GM23338 (cell line): ENCODE measurements around the gene CD19. TPM values are rescaled to one million over a fixed set of nuclear protein-coding genes. Genes with fewer than 3 reads are reported as not detected.

ENCODE experiments used
- ATAC-seq: fragments of 200-7000 bp; cut with Tn5 transposase; 3 replicates; pipeline ENCODE4 v1.9.1; 2020
- DNase-seq: peaks from one replicate; pipeline ENCODE4 v3.0.0-alpha.2; 2015; ENCODE audit warnings: low spot score
- H2AFZ ChIP-seq: fragments of 200-600 bp; sonication (generic); 2 replicates; pipeline ENCODE4 v1.8.0; 2016; ENCODE audit warnings: antibody characterized with exemption, mild to moderate bottlenecking, moderate library complexity
- H3F3A ChIP-seq: fragments of 200-600 bp; sonication (generic); replicated peaks from 2 replicates; pipeline ENCODE4 v1.8.0; 2017; ENCODE audit warnings: antibody characterized with exemption, mixed run types, low read depth
- H3K27ac ChIP-seq: fragments of 200-600 bp; sonication (generic); 2 replicates; pipeline ENCODE4 v1.6.1; 2016; ENCODE audit warnings: low read depth
- H3K27me3 ChIP-seq: fragments of 200-600 bp; sonication (generic); 2 replicates; pipeline ENCODE4 v1.8.0; 2016; ENCODE audit warnings: mild to moderate bottlenecking, mixed run types, moderate library complexity; ENCODE audit not compliant: insufficient read depth
- H3K36me3 ChIP-seq: fragments of 200-600 bp; sonication (generic); 2 replicates; pipeline ENCODE4 v1.8.0; 2016; ENCODE audit warnings: mild to moderate bottlenecking; ENCODE audit not compliant: insufficient read depth
- H3K4me1 ChIP-seq: fragments of 200-600 bp; sonication (generic); 2 replicates; pipeline ENCODE4 v1.8.0; 2016; ENCODE audit warnings: mild to moderate bottlenecking, moderate library complexity; ENCODE audit not compliant: insufficient read depth
- H3K4me2 ChIP-seq: fragments of 200-600 bp; sonication (generic); 2 replicates; pipeline ENCODE4 v1.7.1; 2017; ENCODE audit warnings: mixed run types
- H3K4me3 ChIP-seq: fragments of 200-600 bp; sonication (generic); 2 replicates; pipeline ENCODE4 v1.6.1; 2016; ENCODE audit warnings: mixed run types
- H3K79me2 ChIP-seq: fragments of 200-600 bp; sonication (generic); replicated peaks from 2 replicates; pipeline ENCODE4 v1.8.0; 2017; ENCODE audit warnings: mild to moderate bottlenecking; ENCODE audit not compliant: insufficient read depth
- H3K9me2 ChIP-seq: fragments of 200-600 bp; sonication (generic); 2 replicates; pipeline ENCODE4 v1.8.0; 2017; ENCODE audit not compliant: insufficient read depth
- H4K20me1 ChIP-seq: fragments of 200-600 bp; sonication (generic); replicated peaks from 2 replicates; pipeline ENCODE4 v1.8.0; 2017; ENCODE audit warnings: mild to moderate bottlenecking; ENCODE audit not compliant: insufficient read depth
- H3K27ac Mint-ChIP-seq: 2 replicates; pipeline ENCODE4 v1.8.0; 2020; ENCODE audit warnings: inconsistent platforms, mild to moderate bottlenecking, moderate library complexity, mixed read lengths
- H3K27me3 Mint-ChIP-seq: 3 replicates; pipeline ENCODE4 v1.8.0; 2022; ENCODE audit warnings: low read depth, mild to moderate bottlenecking, moderate library complexity, mixed read lengths, inconsistent platforms; ENCODE audit not compliant: insufficient read depth, poor library complexity
- H3K36me3 Mint-ChIP-seq: 3 replicates; pipeline ENCODE4 v1.8.0; 2021; ENCODE audit warnings: low read depth, mild to moderate bottlenecking, inconsistent platforms, moderate library complexity, mixed read lengths
- H3K4me1 Mint-ChIP-seq: 3 replicates; pipeline ENCODE4 v1.8.0; 2020; ENCODE audit warnings: mild to moderate bottlenecking, inconsistent platforms, mixed read lengths
- H3K4me3 Mint-ChIP-seq: 3 replicates; pipeline ENCODE4 v1.8.0; 2021; ENCODE audit warnings: moderate library complexity, mild to moderate bottlenecking, inconsistent platforms, mixed read lengths
- H3K9me3 Mint-ChIP-seq: 3 replicates; pipeline ENCODE4 v1.8.0; 2020; ENCODE audit warnings: moderate library complexity, mild to moderate bottlenecking, inconsistent platforms, mixed read lengths
- CREB1 ChIP-seq: fragments of 250-450 bp; sonication (Bioruptor Pico); IDR thresholded peaks from 2 replicates; pipeline ENCODE4 v1.5.0; 2020; ENCODE audit warnings: low read depth, mild to moderate bottlenecking, moderate library complexity
- EZH2 ChIP-seq: fragments of 200-600 bp; sonication (generic); IDR thresholded peaks from one replicate; pipeline ENCODE4 v1.8.0; 2017; ENCODE audit warnings: antibody characterized with exemption, mild to moderate bottlenecking, low read depth; ENCODE audit not compliant: unreplicated experiment
- EZH2phosphoT487 ChIP-seq: fragments of 200-600 bp; sonication (generic); IDR thresholded peaks from one replicate; pipeline ENCODE4 v1.8.1; 2018; ENCODE audit warnings: antibody characterized with exemption; ENCODE audit not compliant: unreplicated experiment
- JUNB ChIP-seq: IDR thresholded peaks from one replicate; pipeline ENCODE4 v1.6.1; 2016; ENCODE audit warnings: antibody characterized with exemption; ENCODE audit not compliant: unreplicated experiment
- NANOG ChIP-seq: IDR thresholded peaks from 2 replicates; pipeline ENCODE4 v1.6.1; 2016; ENCODE audit warnings: antibody characterized with exemption, borderline replicate concordance
- POLR2AphosphoS5 ChIP-seq: IDR thresholded peaks from 2 replicates; pipeline ENCODE4 v1.6.1; 2016; ENCODE audit warnings: antibody characterized with exemption, low read depth
- STAT1 ChIP-seq: IDR thresholded peaks from one replicate; pipeline ENCODE4 v1.6.1; 2016; ENCODE audit warnings: antibody characterized with exemption; ENCODE audit not compliant: unreplicated experiment
- ZNF114 ChIP-seq: fragments of 250-450 bp; sonication (Bioruptor Pico); IDR thresholded peaks from 2 replicates; pipeline ENCODE4 v1.5.0; 2020; ENCODE audit warnings: mild to moderate bottlenecking, moderate library complexity
- ZNF331 ChIP-seq: fragments of 250-450 bp; sonication (Bioruptor Pico); IDR thresholded peaks from 2 replicates; pipeline ENCODE4 v1.5.0; 2020; ENCODE audit warnings: low read depth, mild to moderate bottlenecking, moderate library complexity
- polyA plus RNA-seq: library from polyadenylated mRNA; unstranded; fragments of >200 nt; fragmentation: Nextera tagmentation; extraction: Ambion mirVana; gene quantifications from 2 replicates; pipeline ENCODE4 v1.2.1, GENCODE V29; 2016
- total RNA-seq: library from RNA; depleted of rRNA; stranded (reverse); fragments of >200 nt; shearing (Covaris generic); gene quantifications from 2 replicates; pipeline ENCODE4 v1.2.3, GENCODE V29; 2014
- TF ChIP-seq, protein P1 (sequence below), 2 experiments: fragments of 200-600 bp in 1 of 2; sonication (generic) in 1 of 2; conservative IDR thresholded peaks; 2 replicates each; pipeline versions ENCODE4 v1.5.1 to v1.6.1; 2016 to 2017; ENCODE audit warnings: antibody characterized with exemption in 2 of 2, low read depth in 2 of 2, mild to moderate bottlenecking in 2 of 2, moderate library complexity in 1 of 2
- TF ChIP-seq, protein P2 (sequence below): fragments of 250-450 bp; sonication (Bioruptor Pico); IDR thresholded peaks from 2 replicates; pipeline ENCODE4 v1.5.0; 2020; ENCODE audit warnings: mild to moderate bottlenecking, moderate library complexity
- TF ChIP-seq, protein P3 (sequence below): IDR thresholded peaks from 2 replicates; pipeline ENCODE4 v1.6.1; 2016; ENCODE audit warnings: antibody characterized with exemption
- TF ChIP-seq, protein P4 (sequence below): IDR thresholded peaks from one replicate; pipeline ENCODE4 v1.6.1; 2018; ENCODE audit warnings: antibody characterized with exemption; ENCODE audit not compliant: unreplicated experiment

CD19 gene
- total and polyA plus RNA-seq, 2 experiments from 2014 or later, result 0.83 to 1.9 TPM

DNA sequence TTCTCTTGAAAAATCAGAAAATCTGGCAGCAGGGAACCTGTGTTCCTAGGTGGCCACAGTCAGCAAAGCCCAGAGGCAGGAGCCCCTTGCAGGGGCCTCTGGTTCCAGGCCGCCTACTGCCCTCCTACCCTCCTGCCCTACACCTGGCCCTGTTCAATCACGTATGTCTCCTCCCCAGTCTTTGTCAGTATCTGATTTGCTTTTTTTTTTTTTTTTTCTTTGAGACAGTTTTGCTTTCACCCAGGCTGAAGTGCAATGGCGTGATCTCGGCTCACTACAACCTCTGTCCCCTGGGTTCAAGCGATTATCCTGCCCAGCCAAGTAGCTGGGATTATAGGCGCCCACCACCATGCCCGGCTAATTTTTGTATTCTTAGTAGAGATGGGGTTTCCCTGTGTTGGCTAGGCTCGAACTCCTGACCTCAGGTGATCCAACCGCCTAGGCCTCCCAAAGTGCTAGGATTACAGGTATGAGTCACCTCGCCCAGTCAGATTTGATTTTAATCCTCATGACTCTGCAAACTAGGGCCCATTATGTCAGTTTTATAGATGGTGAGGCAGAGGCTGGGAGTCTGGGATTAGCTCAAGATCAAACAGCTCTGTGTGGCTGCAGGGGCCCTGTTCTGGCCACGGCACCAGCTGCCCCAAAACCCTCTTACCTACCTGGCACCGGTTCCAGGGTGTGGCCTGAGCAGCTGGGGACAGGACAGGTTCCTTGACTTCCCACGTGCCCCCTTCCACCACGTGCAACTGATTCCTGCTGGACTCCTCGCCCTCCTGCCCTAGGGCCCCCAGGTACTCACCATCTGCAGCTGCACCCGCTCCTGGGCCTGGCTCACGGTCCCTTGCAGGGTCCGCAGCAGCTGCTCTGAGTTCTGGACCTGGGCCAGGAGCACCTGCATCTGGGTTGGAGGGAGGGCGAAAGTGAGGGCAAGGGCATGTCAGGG, 21.4 kb upstream of the CD19 start:
- H3K4me2 ChIP-seq, result no peak overlapping the region
- H3K9me3 Mint-ChIP-seq, result no peaks in the 10 kb centered on the region
- no peaks in the 10 kb centered on the region for H3F3A ChIP-seq
- H3K4me3 ChIP-seq, result no peak overlapping the region
- no peak overlapping the region for H3K4me3 Mint-ChIP-seq
- no peaks in the 10 kb centered on the region for H4K20me1 ChIP-seq
- no peaks in the 10 kb centered on the region for H3K4me1 ChIP-seq
- no peak overlapping the region for H3K27ac ChIP-seq
- no peaks in the 10 kb centered on the region for H3K79me2 ChIP-seq
- no peak overlapping the region for H3K27ac Mint-ChIP-seq
- H3K9me2 ChIP-seq, result no peaks in the 10 kb centered on the region
- DNase-seq, result no peak
- H3K27me3 ChIP-seq, result no peaks in the 10 kb centered on the region
- TF ChIP-seq POLR2AphosphoS5 (no peak), EZH2phosphoT487 (no peak), ZNF331 (CRISPR knock-in tag) (no peak), EZH2 (no peak), STAT1 (no peak), ZNF114 (CRISPR knock-in tag) (no peak), CREB1 (CRISPR knock-in tag) (no peak), NANOG (no peak), JUNB (no peak)
- TF ChIP-seq, protein P1, sequence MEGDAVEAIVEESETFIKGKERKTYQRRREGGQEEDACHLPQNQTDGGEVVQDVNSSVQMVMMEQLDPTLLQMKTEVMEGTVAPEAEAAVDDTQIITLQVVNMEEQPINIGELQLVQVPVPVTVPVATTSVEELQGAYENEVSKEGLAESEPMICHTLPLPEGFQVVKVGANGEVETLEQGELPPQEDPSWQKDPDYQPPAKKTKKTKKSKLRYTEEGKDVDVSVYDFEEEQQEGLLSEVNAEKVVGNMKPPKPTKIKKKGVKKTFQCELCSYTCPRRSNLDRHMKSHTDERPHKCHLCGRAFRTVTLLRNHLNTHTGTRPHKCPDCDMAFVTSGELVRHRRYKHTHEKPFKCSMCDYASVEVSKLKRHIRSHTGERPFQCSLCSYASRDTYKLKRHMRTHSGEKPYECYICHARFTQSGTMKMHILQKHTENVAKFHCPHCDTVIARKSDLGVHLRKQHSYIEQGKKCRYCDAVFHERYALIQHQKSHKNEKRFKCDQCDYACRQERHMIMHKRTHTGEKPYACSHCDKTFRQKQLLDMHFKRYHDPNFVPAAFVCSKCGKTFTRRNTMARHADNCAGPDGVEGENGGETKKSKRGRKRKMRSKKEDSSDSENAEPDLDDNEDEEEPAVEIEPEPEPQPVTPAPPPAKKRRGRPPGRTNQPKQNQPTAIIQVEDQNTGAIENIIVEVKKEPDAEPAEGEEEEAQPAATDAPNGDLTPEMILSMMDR (conservative IDR thresholded peaks at IDR 0.05; ENCODE audit: low read depth in 2 of 2), result no peak
- TF ChIP-seq, protein P2, sequence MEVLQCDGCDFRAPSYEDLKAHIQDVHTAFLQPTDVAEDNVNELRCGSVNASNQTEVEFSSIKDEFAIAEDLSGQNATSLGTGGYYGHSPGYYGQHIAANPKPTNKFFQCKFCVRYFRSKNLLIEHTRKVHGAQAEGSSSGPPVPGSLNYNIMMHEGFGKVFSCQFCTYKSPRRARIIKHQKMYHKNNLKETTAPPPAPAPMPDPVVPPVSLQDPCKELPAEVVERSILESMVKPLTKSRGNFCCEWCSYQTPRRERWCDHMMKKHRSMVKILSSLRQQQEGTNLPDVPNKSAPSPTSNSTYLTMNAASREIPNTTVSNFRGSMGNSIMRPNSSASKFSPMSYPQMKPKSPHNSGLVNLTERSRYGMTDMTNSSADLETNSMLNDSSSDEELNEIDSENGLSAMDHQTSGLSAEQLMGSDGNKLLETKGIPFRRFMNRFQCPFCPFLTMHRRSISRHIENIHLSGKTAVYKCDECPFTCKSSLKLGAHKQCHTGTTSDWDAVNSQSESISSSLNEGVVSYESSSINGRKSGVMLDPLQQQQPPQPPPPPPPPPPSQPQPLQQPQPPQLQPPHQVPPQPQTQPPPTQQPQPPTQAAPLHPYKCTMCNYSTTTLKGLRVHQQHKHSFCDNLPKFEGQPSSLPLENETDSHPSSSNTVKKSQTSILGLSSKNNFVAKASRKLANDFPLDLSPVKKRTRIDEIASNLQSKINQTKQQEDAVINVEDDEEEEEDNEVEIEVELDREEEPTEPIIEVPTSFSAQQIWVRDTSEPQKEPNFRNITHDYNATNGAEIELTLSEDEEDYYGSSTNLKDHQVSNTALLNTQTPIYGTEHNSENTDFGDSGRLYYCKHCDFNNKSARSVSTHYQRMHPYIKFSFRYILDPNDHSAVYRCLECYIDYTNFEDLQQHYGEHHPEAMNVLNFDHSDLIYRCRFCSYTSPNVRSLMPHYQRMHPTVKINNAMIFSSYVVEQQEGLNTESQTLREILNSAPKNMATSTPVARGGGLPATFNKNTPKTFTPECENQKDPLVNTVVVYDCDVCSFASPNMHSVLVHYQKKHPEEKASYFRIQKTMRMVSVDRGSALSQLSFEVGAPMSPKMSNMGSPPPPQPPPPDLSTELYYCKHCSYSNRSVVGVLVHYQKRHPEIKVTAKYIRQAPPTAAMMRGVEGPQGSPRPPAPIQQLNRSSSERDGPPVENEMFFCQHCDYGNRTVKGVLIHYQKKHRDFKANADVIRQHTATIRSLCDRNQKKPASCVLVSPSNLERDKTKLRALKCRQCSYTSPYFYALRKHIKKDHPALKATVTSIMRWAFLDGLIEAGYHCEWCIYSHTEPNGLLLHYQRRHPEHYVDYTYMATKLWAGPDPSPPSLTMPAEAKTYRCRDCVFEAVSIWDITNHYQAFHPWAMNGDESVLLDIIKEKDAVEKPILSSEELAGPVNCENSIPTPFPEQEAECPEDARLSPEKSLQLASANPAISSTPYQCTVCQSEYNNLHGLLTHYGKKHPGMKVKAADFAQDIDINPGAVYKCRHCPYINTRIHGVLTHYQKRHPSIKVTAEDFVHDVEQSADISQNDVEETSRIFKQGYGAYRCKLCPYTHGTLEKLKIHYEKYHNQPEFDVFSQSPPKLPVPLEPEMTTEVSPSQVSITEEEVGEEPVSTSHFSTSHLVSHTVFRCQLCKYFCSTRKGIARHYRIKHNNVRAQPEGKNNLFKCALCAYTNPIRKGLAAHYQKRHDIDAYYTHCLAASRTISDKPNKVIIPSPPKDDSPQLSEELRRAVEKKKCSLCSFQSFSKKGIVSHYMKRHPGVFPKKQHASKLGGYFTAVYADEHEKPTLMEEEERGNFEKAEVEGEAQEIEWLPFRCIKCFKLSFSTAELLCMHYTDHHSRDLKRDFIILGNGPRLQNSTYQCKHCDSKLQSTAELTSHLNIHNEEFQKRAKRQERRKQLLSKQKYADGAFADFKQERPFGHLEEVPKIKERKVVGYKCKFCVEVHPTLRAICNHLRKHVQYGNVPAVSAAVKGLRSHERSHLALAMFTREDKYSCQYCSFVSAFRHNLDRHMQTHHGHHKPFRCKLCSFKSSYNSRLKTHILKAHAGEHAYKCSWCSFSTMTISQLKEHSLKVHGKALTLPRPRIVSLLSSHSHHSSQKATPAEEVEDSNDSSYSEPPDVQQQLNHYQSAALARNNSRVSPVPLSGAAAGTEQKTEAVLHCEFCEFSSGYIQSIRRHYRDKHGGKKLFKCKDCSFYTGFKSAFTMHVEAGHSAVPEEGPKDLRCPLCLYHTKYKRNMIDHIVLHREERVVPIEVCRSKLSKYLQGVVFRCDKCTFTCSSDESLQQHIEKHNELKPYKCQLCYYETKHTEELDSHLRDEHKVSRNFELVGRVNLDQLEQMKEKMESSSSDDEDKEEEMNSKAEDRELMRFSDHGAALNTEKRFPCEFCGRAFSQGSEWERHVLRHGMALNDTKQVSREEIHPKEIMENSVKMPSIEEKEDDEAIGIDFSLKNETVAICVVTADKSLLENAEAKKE (CRISPR knock-in tag), result no peak
- TF ChIP-seq, protein P3, sequence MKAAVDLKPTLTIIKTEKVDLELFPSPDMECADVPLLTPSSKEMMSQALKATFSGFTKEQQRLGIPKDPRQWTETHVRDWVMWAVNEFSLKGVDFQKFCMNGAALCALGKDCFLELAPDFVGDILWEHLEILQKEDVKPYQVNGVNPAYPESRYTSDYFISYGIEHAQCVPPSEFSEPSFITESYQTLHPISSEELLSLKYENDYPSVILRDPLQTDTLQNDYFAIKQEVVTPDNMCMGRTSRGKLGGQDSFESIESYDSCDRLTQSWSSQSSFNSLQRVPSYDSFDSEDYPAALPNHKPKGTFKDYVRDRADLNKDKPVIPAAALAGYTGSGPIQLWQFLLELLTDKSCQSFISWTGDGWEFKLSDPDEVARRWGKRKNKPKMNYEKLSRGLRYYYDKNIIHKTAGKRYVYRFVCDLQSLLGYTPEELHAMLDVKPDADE, result no peak
- TF ChIP-seq, protein P4, sequence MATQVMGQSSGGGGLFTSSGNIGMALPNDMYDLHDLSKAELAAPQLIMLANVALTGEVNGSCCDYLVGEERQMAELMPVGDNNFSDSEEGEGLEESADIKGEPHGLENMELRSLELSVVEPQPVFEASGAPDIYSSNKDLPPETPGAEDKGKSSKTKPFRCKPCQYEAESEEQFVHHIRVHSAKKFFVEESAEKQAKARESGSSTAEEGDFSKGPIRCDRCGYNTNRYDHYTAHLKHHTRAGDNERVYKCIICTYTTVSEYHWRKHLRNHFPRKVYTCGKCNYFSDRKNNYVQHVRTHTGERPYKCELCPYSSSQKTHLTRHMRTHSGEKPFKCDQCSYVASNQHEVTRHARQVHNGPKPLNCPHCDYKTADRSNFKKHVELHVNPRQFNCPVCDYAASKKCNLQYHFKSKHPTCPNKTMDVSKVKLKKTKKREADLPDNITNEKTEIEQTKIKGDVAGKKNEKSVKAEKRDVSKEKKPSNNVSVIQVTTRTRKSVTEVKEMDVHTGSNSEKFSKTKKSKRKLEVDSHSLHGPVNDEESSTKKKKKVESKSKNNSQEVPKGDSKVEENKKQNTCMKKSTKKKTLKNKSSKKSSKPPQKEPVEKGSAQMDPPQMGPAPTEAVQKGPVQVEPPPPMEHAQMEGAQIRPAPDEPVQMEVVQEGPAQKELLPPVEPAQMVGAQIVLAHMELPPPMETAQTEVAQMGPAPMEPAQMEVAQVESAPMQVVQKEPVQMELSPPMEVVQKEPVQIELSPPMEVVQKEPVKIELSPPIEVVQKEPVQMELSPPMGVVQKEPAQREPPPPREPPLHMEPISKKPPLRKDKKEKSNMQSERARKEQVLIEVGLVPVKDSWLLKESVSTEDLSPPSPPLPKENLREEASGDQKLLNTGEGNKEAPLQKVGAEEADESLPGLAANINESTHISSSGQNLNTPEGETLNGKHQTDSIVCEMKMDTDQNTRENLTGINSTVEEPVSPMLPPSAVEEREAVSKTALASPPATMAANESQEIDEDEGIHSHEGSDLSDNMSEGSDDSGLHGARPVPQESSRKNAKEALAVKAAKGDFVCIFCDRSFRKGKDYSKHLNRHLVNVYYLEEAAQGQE, result no peak
- ATAC-seq, result no peak
- no peaks in the 10 kb centered on the region; the same call in 2 of the 3 replicates for H3K4me1 Mint-ChIP-seq
- H3K36me3 ChIP-seq, result 0 out of 2 replicates have a peak, but pooled peaks cover 6% of the 10 kb centered on the region
- no peak overlapping the region for H2AFZ ChIP-seq
- peaks cover 9% of the 10 kb centered on the region for H3K27me3 Mint-ChIP-seq
- peaks cover 9% of the 10 kb centered on the region for H3K36me3 Mint-ChIP-seq
